ENCODE results near the gene ARHGAP8.

The ARHGAP8 gene

DNA sequence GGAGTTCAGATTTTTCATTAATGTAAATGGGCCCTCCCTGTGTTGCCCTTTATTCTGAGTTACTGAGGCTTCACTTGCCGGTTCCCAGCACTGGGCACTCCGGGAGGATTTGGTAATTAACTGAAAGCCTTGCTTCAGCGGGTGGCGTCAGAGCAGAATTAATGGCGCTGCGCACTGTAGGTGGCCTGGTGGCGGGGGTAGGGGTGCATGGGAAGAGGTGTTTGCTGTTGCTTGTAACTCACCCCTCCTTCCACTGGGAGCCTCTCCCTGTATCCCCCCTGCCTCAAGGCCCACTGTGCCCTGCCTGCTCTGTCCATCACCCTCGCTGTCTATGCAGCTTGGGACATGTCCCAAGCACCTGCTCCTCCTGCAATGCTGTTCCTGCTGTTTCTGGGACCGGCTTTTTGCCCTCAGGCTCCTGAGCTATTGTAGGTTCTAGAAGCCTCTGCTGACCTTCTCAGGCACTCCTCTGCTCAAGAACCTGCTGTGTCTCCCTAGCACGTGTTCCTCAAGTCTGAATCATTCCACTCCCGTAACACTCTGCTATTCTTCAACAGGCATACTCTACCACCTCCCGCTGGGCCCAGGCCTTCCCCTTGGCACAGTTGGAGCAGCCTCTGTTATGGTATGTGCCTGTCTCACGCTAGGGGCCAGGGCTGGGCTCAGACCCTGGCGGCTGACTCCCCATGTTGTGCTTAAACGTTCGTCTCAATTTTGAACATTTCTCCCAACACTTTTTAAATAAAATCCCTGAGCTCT is 24.4 kb downstream of the ARHGAP8 start:
- in situ Hi-C loops (cut with MboI; ENCODE audit: low sequenced_read_pairs, unreplicated experiment), result no loop called here
- no peak for DNase-seq (ENCODE audit: low spot score)
- no peak for TF ChIP-seq CTCF (IDR thresholded peaks at IDR 0.05; ENCODE audit: borderline replicate concordance, control extremely low read depth, extremely low read depth, insufficient read depth, missing control alignments)

- in situ Hi-C loops (cut with MboI; ENCODE audit: low sequenced_read_pairs, unreplicated experiment), result no loop called here
- TF ChIP-seq CTCF (IDR thresholded peaks at IDR 0.05; ENCODE audit: borderline replicate concordance, control extremely low read depth, extremely low read depth, insufficient read depth, missing control alignments), result no peak
- DNase-seq (ENCODE audit: low spot score), result no peak
Observed at GRCh38 chr22:44777364-44777755, 25.0 kb downstream of the ARHGAP8 start.

GRCh38 chr22:44780876-44781449 is 28.6 kb downstream of the ARHGAP8 start:
- TF ChIP-seq CTCF (IDR thresholded peaks at IDR 0.05; ENCODE audit: borderline replicate concordance, control extremely low read depth, extremely low read depth, insufficient read depth, missing control alignments), result no peak
- DNase-seq (ENCODE audit: low spot score), result no peak
- in situ Hi-C loops (cut with MboI; ENCODE audit: low sequenced_read_pairs, unreplicated experiment), result no loop called here

GRCh38 chr22:44782363-44782963 is 30.1 kb downstream of the ARHGAP8 start:
- in situ Hi-C loops (cut with MboI; ENCODE audit: low sequenced_read_pairs, unreplicated experiment), result no loop called here
- DNase-seq (ENCODE audit: low spot score), result no peak
- no peak for TF ChIP-seq CTCF (IDR thresholded peaks at IDR 0.05; ENCODE audit: borderline replicate concordance, control extremely low read depth, extremely low read depth, insufficient read depth, missing control alignments)

- no peak for DNase-seq (ENCODE audit: low spot score)
- TF ChIP-seq CTCF (IDR thresholded peaks at IDR 0.05; ENCODE audit: borderline replicate concordance, control extremely low read depth, extremely low read depth, insufficient read depth, missing control alignments), result no peak
- in situ Hi-C loops (cut with MboI; ENCODE audit: low sequenced_read_pairs, unreplicated experiment), result no loop called here
Observed at GRCh38 chr22:44783091-44783490, 30.7 kb downstream of the ARHGAP8 start.

DNA sequence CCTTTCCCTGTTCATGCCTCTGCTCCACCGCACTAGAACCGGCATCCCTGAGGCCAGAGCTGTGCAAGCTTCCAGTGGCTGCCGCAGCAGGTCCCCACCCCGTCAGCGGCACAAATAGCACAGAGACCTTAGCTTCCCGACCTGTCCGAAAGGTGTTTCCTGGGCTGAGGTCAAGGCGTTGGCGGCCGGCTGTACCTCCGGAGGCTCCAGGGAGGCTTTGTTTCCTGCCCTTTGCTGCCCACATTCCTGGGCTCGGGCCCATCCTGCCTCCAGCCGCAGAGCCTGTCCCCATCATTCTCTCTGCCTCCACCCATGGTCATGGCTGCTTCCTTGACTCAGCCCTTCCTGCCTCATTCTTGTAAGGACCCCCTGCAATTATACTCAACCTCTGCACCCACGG is 31.2 kb downstream of the ARHGAP8 start:
- no peak for DNase-seq (ENCODE audit: low spot score)
- in situ Hi-C loops (cut with MboI; ENCODE audit: low sequenced_read_pairs, unreplicated experiment), result no loop called here
- no peak for TF ChIP-seq CTCF (IDR thresholded peaks at IDR 0.05; ENCODE audit: borderline replicate concordance, control extremely low read depth, extremely low read depth, insufficient read depth, missing control alignments)
